HEK293 (cell line): ENCODE results near the gene SLC16A6.

Experiments
- CTCF ChIA-PET: fragments of 350-600 bp; formaldehyde crosslinking; extraction: SDS; loops from one replicate; lab custom pipeline; 2021; ENCODE audit warnings: antibody characterized with exemption; lab: Yijun Ruan, JAX
- POLR2A ChIA-PET: fragments of 300-600 bp; formaldehyde crosslinking; extraction: SDS; loops from one replicate; lab custom pipeline; 2020; ENCODE audit warnings: antibody characterized with exemption, inconsistent platforms; lab: Yijun Ruan, JAX
- H3K27ac ChIP-seq: fragments of 200-500 bp; sonication (Bioruptor generic); 2 replicates; pipeline ENCODE4 v1.5.1; 2014; ENCODE audit warnings: low read depth, low read length, control low read depth, inconsistent platforms; ENCODE audit errors: extremely low read depth
- H3K36me3 ChIP-seq, 2 experiments: fragments of 200-500 bp in 1 of 2; sonication (Bioruptor generic) in 1 of 2; 1 replicate in 1 of 2; 2 replicates in 1 of 2; pipeline ENCODE4 v1.5.1; 2014 to 2017; ENCODE audit warnings: inconsistent platforms in 2 of 2, low read length in 2 of 2; ENCODE audit not compliant: control insufficient read depth in 2 of 2, insufficient read depth in 1 of 2
- H3K4me1 ChIP-seq: fragments of 200-500 bp; sonication (Bioruptor generic); 2 replicates; pipeline ENCODE4 v1.5.1; 2014; ENCODE audit warnings: mild to moderate bottlenecking, low read length, inconsistent platforms; ENCODE audit not compliant: control insufficient read depth, insufficient read depth
- H3K4me3 ChIP-seq: 2 replicates; pipeline ENCODE4 v1.5.1; 2011; ENCODE audit warnings: low read depth, mild to moderate bottlenecking, control low read depth, low read length, moderate library complexity
- H3K9me3 ChIP-seq: fragments of 200-500 bp; sonication (Bioruptor generic); 2 replicates; pipeline ENCODE4 v1.5.1; 2014; ENCODE audit warnings: low read depth, low read length, inconsistent platforms; ENCODE audit not compliant: control insufficient read depth, insufficient read depth
- BCL11A ChIP-seq: fragments of 450-650 bp; formaldehyde crosslinking; IDR thresholded peaks from 2 replicates; pipeline ENCODE4 v1.5.1; 2016; ENCODE audit warnings: low read depth, missing biosample characterization, missing genetic modification characterization
- BCL11B ChIP-seq: fragments of 450-650 bp; formaldehyde crosslinking; IDR thresholded peaks from 2 replicates; pipeline ENCODE4 v1.5.1; 2016; ENCODE audit warnings: low read depth, missing biosample characterization, missing genetic modification characterization
- KLF16 ChIP-seq: fragments of 450-650 bp; formaldehyde crosslinking; IDR thresholded peaks from 2 replicates; pipeline ENCODE4 v1.5.1; 2017; ENCODE audit warnings: missing biosample characterization, missing genetic modification characterization
- MZF1 ChIP-seq: fragments of 450-650 bp; formaldehyde crosslinking; IDR thresholded peaks from 2 replicates; pipeline ENCODE4 v1.5.1; 2017; ENCODE audit warnings: missing biosample characterization, missing genetic modification characterization, borderline replicate concordance
- ZBTB21 ChIP-seq: fragments of 450-650 bp; formaldehyde crosslinking; IDR thresholded peaks from 2 replicates; pipeline ENCODE4 v1.5.1; 2017; ENCODE audit warnings: missing biosample characterization, missing genetic modification characterization
- ZBTB6 ChIP-seq: fragments of 450-650 bp; formaldehyde crosslinking; IDR thresholded peaks from 2 replicates; pipeline ENCODE4 v1.5.1; 2017; ENCODE audit warnings: missing biosample characterization, missing genetic modification characterization
- ZFP41 ChIP-seq: fragments of 450-650 bp; formaldehyde crosslinking; IDR thresholded peaks from 2 replicates; pipeline ENCODE4 v1.5.1; 2016; ENCODE audit warnings: missing biosample characterization, missing genetic modification characterization, borderline replicate concordance
- ZIC2 ChIP-seq: fragments of 450-650 bp; formaldehyde crosslinking; IDR thresholded peaks from 2 replicates; pipeline ENCODE4 v1.5.1; 2016; ENCODE audit warnings: missing biosample characterization, missing genetic modification characterization
- ZNF132 ChIP-seq: fragments of 450-650 bp; formaldehyde crosslinking; IDR thresholded peaks from 2 replicates; pipeline ENCODE4 v1.5.1; 2017; ENCODE audit warnings: missing biosample characterization, missing genetic modification characterization, borderline replicate concordance
- ZNF184 ChIP-seq: fragments of 450-650 bp; IDR thresholded peaks from 2 replicates; pipeline ENCODE4 v1.5.1; 2018; ENCODE audit warnings: missing biosample characterization, mild to moderate bottlenecking, missing genetic modification characterization
- ZNF2 ChIP-seq: fragments of 450-650 bp; formaldehyde crosslinking; IDR thresholded peaks from 2 replicates; pipeline ENCODE4 v1.5.1; 2016; ENCODE audit warnings: missing biosample characterization, missing genetic modification characterization
- ZNF221 ChIP-seq: fragments of 450-650 bp; formaldehyde crosslinking; IDR thresholded peaks from 2 replicates; pipeline ENCODE4 v1.5.1; 2017; ENCODE audit warnings: missing biosample characterization, missing genetic modification characterization, borderline replicate concordance
- ZNF404 ChIP-seq: fragments of 450-650 bp; formaldehyde crosslinking; IDR thresholded peaks from 2 replicates; pipeline ENCODE4 v1.5.1; 2017; ENCODE audit warnings: missing biosample characterization, missing genetic modification characterization
- ZNF518A ChIP-seq: fragments of 450-650 bp; formaldehyde crosslinking; conservative IDR thresholded peaks from 2 replicates; pipeline ENCODE4 v1.5.1; 2016; ENCODE audit warnings: low read depth, missing biosample characterization, missing genetic modification characterization
- ZNF530 ChIP-seq: fragments of 450-650 bp; formaldehyde crosslinking; IDR thresholded peaks from 2 replicates; pipeline ENCODE4 v1.5.1; 2016; ENCODE audit warnings: low read depth, missing biosample characterization, missing genetic modification characterization
- ZNF777 ChIP-seq: fragments of 450-650 bp; formaldehyde crosslinking; IDR thresholded peaks from 2 replicates; pipeline ENCODE4 v1.5.1; 2017; ENCODE audit warnings: missing biosample characterization, missing genetic modification characterization, borderline replicate concordance
- TF ChIP-seq, protein P1 (sequence below): fragments of 450-650 bp; formaldehyde crosslinking; IDR thresholded peaks from 2 replicates; pipeline ENCODE4 v1.5.1; 2016; ENCODE audit warnings: missing biosample characterization, missing genetic modification characterization
- TF ChIP-seq, protein P2 (sequence below): fragments of 450-650 bp; formaldehyde crosslinking; IDR thresholded peaks from 2 replicates; pipeline ENCODE4 v1.5.1; 2017; ENCODE audit warnings: missing biosample characterization, missing genetic modification characterization

SLC16A6 gene

DNA sequence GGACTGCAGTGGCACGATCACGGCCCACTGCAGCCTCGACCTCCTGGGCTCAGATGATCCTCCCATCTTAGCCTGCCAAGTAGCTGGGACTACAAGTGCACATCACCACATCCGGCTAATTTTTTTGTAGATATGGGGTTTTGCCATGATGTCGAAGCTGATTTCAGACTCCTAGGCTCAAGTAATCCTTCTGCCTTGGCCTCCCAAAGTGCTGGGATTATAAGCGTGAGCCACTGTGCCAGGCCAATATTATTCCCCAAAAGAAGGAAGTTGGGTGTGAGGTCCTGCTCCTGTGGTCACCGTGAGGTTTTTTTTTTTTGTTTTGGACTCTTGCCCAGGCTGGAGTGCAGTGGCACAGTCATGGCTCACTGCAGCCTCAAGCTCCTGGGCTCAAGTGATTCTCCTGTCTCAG lies 41.6 kb downstream of the SLC16A6 start:
- peaks cover 5% of the 10 kb centered on the region for H3K4me1 ChIP-seq
- ChIA-PET POLR2A (interaction anchor here (2.5 kb wide), 1 partner anchor 42 kb away, joined by 13 read pairs; the partner anchor contains the start of genes ARSG and SLC16A6), CTCF (interaction anchor here (0.7 to 3.0 kb wide), 5 partner anchors 14 to 186 kb away, joined by 3 to 23 read pairs (median 6); no protein-coding TSS in a partner anchor)
- peaks cover 24 to 52% of the 10 kb centered on the region in 2 experiments for H3K36me3 ChIP-seq
- H3K9me3 ChIP-seq, result no peaks in the 10 kb centered on the region
- TF ChIP-seq ZIC2 (tag by site-specific recombination), result no peak
- TF ChIP-seq ZBTB6 (tag by site-specific recombination), result no peak
- TF ChIP-seq BCL11A, result no peak
- TF ChIP-seq ZBTB21 (tag by site-specific recombination), result no peak
- no peak for TF ChIP-seq ZNF184 (tag by site-specific recombination)
- TF ChIP-seq, protein P1, sequence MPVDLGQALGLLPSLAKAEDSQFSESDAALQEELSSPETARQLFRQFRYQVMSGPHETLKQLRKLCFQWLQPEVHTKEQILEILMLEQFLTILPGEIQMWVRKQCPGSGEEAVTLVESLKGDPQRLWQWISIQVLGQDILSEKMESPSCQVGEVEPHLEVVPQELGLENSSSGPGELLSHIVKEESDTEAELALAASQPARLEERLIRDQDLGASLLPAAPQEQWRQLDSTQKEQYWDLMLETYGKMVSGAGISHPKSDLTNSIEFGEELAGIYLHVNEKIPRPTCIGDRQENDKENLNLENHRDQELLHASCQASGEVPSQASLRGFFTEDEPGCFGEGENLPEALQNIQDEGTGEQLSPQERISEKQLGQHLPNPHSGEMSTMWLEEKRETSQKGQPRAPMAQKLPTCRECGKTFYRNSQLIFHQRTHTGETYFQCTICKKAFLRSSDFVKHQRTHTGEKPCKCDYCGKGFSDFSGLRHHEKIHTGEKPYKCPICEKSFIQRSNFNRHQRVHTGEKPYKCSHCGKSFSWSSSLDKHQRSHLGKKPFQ, result no peak
- no peak for TF ChIP-seq ZNF404 (tag by site-specific recombination)
- TF ChIP-seq MZF1 (tag by site-specific recombination), result no peak
- TF ChIP-seq KLF16, result no peak
- no peak for TF ChIP-seq ZFP41 (tag by site-specific recombination)
- TF ChIP-seq ZNF221, result no peak
- TF ChIP-seq ZNF2 (tag by site-specific recombination), result no peak
- TF ChIP-seq, protein P2, sequence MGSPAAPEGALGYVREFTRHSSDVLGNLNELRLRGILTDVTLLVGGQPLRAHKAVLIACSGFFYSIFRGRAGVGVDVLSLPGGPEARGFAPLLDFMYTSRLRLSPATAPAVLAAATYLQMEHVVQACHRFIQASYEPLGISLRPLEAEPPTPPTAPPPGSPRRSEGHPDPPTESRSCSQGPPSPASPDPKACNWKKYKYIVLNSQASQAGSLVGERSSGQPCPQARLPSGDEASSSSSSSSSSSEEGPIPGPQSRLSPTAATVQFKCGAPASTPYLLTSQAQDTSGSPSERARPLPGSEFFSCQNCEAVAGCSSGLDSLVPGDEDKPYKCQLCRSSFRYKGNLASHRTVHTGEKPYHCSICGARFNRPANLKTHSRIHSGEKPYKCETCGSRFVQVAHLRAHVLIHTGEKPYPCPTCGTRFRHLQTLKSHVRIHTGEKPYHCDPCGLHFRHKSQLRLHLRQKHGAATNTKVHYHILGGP (tag by site-specific recombination), result no peak
- TF ChIP-seq ZNF132 (tag by site-specific recombination), result no peak
- no peak for TF ChIP-seq ZNF777
- TF ChIP-seq ZNF530 (tag by site-specific recombination), result no peak
- TF ChIP-seq ZNF518A (tag by site-specific recombination), result no peak
- no peak for TF ChIP-seq BCL11B (tag by site-specific recombination)
- no peak overlapping the region for H3K27ac ChIP-seq
- H3K4me3 ChIP-seq, result no peak overlapping the region
